GM21619 (cell line): ENCODE results near the gene ZNF358.
A peak's percentile ranks its signal among the peaks of the same experiment; 100 is the strongest.

Experiments used
- ATAC-seq: cut with Tn5 transposase; IDR thresholded peaks from one replicate; pipeline ENCODE4 v1.9.1; 2021; ENCODE audit not compliant: unreplicated experiment

ZNF358 gene

DNA sequence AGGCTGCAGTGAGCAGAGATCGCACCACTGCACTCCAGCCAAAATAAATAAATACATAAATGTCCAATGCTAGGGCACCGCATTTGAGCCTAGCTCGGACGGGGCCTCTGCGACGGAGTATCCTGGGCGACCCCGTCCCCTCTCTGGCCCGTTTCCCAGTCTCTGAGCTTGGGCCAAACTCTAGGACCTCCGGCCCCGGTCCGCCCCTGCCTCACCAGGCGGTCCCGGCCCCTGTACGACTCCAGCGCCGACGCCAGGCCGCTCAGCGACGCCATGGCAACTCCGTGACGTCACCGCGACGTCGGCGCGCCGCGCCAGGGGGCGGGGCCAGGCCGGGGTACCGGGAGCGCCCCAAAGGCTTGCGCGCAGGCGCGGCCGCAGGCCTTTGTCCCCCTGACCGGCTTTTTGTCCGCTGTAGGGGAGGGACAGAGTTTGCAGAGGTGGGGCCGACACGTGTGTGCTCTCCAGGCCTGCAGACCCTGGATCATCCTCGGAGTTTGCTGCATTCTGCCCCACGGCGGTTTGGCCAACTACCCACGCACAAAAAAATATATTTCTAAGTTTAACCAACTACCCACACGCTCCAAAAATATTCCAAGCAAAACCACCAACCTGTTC lies 27.1 kb upstream of the ZNF358 start, which contains the start of gene PEX11G:
Gene PEX11G (minus strand): TSS at position 300 of the 618 bp plus-strand sequence. CDS start 25 bp downstream, at position 275.
- ATAC-seq: peak; percentile 61

DNA sequence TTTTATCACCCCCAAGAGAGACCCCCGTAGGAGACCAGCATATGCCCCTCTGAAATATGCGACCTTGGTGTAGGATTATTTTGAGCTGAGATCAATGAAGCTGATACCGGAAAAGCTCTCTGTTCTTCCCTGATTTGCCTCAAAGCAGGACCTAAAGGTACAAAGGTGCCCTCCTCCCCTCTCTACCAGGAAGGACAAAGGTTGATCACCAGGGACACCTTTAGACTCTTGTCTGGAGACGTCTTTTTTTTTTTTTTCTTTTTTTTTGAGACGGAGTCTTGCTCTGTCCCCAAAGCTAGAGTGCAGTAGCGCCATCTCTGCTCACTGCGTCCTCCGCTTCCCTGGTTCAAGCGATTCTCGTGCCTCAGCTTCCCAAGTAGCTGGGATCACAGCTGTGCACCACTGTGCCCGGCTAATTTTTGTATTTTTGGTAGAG lies 26.3 kb upstream of the ZNF358 start:
- ATAC-seq: no peak

DNA sequence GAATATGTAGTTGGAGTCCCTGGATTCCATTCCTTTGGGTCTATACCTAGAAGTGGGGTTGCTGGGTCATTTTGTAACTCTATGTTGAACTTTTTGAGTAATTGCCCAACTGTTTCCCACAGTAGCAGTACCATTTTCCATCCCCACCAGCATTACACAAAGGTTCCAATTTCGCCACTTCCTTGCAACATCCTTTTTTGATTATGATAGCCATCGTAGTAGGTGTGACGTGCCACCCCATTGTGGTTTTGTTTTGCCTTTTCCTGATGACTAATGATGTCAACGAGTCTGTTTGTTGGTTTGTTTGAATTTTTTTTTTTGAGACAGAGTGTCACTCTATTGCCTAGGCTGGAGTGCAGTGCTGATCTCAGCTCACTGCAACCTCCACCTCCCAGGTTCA lies 23.8 kb upstream of the ZNF358 start:
- no peak for ATAC-seq

DNA sequence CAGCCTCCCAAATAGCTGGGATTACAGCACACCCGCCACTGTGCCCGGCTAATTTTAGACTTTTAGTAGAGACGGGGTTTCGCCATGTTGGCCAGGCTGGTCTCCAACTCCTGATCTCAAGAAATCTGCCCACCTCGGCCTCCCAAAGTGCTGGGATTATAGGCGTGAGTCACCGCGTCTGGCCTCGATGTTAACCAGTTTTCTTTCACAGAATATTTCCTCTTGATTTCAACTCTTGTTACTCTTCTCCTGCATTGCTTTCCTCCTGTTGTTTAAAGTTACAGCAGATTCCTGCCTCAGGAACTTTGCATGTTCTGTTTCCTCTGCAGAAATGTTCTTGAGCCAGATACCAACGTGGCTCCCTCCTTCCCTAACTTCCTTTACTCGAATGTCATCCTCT lies 23.3 kb upstream of the ZNF358 start:
- no peak for ATAC-seq

DNA sequence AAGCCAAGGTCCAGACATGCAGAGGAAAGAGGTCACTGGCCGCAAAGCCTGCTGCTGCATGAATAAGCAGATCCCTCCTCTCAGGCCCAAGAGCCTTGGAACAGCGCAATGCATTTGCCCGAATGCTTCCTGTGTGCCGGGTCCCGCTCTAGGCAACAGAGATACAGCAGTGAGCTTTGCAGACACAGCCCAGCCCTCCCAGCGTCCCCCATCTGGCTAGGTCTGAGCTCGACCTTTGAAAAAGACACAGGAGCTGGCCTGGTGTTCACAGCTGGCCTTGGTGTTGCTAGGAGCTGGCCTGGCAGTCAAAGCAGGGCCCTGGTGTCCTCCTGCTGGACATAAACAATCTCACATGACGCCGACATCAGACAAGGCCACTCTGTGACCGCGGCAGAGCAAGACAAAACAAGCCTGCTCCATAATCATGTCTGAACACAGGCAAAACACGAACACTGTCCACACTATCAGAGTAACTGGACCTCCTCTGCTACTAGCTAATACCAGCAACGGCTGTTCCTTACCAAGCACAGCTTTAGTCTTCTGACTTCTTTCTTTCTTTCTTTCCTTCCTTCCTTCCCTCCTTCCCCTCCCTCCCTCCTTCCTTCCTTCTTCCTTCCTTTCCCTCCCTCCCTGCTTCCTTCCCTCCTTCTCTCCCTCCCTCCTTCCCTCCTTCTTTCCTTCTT lies 21.3 kb upstream of the ZNF358 start:
- ATAC-seq: no peak

DNA sequence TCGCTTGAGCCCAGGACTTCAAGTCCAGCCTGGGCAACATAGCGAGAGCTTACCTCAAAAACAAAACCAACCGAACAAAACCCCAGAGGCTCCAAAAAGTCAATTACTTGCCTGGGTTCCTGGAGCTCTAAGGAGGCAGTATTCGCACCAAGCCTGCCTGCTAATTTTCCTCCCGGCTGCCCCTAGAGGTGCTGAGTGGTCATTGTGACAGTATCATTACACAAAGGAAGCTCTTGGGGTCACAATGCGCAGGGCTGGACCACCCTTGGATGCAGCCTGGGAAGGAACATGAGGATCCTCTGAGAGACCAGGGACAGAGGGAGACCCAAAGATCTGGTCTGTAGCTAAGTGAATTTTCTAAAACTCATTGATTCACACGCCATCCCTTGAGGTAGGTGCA lies 18.6 kb upstream of the ZNF358 start:
- ATAC-seq: no peak

DNA sequence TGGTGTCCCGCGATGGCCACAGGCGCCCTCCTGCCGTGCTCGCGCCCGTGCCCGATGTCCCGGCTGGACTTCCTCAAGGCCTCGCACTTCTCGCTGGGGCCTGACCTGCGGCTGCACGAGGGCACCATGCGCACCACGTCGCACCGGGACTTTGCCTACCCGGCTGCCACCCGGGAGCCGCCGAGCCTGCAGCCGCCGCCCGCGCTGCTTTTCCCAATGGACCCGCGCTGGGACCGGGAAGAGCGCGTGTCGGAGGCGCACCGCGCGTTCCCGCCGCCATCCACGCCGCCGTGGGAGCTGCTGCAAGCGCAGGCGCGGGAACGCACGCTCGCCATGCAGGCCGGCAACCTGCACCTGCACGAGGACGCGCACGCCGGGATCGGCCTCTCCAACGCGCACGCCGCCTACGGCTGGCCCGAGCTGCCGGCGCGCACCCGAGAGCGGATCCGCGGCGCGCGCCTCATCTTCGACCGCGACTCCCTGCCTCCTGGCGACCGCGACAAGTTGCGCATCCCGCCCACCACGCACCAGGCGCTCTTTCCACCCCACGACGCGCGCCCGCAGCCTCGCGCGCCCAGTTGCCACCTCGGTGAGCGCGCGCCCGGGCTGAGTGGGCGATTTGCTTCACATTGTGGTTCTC lies 15.0 kb upstream of the ZNF358 start:
- no peak for ATAC-seq

DNA sequence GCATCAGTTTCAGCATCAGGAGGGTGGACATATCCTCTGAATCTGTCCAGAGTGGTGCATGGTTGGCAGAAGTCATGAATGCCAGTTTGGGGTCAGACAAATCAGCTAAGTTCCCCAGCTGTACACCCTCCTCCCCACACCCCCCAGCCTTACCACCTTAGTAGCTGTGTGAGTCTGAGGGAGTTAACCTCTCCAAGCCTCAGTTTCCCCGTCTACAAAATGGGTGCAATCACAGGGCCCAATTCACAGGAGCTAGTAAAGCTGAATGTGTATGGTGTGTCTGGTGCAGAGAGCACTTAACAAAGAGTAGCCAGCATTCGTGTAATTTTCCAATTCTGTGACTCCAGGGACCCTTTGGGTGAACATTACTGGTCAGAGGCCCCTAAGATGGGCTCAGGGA lies 13.4 kb upstream of the ZNF358 start:
- no peak for ATAC-seq

DNA sequence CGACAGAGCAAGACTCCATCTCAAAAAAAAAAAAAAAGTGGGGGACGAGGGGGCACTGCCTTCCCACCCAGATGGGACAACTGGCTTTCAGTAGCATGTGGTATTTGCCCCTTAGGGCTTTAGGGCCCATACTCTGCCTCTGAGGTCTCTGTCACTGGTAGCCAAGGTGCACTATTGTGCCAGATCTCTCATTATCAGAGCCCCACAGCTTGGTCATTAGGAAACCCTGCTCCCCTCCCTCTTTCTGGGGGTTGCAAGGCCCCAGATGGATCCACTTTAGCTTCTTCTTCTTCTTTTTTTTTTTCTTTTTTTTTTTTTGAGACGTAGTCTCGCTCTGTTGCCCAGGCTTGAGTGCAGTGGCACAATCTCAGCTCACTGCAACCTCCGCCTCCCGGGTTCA lies 11.2 kb upstream of the ZNF358 start:
- no peak for ATAC-seq

DNA sequence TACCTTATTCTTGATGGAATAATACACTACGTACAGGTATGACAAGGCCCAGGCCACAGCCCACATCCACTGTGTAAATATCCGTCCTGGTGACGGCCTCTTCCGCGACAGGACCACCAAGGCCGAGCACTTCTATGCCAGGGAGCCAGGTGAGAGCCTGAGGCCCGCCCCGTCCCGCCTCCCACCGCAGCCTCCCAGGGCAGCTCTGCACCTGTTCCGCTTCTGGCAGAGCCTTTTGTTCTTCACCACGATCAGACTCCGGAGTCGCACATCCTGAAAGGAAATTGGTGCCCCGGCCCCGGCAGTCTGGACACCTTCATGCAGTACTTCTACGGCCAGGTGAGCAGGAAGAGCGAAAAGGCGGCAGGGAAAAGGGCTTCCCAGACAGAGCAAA lies 10.6 kb upstream of the ZNF358 start:
- ATAC-seq: no peak

DNA sequence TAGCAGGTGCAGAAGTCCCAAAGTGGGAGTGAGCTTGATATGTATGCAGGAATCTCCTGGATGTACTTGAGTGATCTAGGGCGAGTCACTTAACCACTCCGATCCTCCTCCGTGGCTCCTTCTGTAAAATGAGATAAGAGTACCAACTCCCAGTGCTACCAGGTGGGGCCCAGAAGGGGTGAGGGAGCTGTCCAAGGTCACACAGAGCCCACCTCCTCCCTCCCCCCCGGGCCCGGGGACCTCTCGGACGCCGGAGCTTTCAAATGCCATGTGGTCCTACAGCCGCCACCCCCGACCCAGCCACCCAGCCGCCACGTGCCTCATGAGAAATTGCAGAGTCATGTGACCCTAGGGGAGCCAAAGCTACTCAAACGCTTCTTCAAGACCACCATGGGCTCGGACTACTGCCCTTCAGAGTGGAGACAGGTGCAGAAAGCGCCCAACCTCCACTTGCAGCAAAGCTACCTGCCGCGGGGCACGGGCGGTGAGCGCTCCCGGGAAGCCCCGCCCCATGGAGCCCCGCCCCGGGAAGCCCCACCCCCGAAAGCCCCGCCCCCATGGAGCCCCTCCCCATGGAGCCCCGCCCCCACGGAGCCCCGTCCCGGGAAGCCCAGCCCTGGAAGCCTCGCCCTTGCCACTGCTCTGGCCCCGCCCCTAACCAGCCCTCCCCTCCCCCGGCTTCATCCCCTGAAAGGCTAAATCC lies 10.1 kb upstream of the ZNF358 start:
- no peak for ATAC-seq

DNA sequence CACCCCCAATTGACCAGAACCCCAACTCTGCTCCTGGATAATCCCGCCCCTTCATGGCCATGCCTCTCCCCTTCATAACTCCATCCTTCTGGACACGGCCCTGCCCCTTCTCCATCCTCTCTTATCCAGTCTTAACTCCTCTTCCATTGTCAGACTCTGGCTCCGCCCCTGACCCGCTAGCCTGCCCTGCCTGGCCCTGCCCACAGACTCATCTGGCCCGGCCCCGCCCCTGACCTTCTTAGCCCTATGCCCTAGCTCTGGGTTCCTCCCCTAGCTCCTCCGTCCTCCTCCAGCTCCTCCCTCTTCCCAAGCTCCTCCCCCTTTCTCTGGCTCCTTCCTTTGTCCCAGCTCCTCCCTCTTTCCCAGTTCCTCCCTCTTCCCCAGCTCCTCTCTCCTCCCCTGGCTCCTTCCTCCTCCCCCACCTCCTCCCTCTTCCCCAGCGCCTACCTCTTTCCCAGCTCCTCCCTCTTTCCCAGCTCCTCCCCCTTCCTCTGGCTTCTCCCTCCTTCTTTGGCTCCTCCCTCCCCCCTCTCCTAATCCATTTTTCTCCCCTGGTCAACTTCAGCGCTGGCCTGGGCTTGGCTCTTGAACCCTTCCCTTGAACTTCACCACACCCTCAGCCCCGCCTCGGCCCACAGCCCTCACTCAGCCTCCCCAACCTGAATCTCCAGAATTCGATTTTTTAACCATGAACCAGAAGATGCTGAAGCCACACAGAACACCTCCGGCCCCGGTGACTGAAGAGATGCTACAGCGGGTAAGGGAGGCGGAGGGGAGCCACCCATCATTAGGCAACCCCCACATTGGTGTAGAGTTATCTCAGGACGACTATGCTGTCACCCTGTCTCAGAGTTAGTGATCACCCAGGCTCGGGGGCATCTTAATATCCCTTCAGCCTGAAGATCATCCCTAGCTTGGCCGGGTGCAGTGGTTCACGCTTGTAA lies 9.2 kb upstream of the ZNF358 start:
- no peak for ATAC-seq

DNA sequence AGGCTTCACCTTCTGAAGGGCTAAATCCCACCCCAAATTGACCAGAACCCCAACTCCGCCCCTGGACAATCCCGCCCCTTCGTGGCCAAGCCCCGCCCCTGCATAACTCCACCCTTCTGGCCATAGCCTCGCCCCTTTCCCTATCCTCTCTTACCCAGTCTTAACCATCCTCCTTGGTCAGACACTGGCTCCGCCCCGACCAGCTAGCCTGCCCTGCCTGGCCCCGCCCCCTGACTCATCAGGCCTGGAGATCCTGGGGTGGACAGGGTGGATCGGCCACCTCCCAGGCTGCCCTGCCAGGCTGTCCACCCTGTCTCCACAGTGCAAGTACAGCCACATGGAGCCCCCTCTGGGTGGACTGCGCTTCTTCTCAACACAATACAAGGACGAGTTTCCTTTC lies 8.0 kb upstream of the ZNF358 start:
- ATAC-seq: no peak

DNA sequence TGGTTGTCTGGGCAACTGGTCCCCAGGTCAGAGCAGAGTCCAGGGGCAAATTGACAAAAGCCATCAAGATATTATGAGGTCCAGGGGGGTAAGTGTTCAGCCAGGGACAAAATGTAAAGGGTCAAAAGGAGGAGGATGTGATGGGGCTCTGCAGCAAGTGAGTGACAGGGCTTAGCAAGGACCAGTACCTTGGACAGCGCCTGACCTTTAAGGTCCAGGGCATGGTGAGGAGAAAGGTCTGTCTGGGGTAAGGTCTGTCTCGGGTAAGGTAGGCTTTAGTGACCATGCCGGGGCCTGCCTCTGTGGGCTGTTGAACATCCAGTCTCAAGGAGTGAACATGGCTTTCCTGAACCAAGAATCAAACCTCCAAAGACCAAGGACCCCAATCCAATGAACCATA lies 6.3 kb upstream of the ZNF358 start:
- no peak for ATAC-seq

DNA sequence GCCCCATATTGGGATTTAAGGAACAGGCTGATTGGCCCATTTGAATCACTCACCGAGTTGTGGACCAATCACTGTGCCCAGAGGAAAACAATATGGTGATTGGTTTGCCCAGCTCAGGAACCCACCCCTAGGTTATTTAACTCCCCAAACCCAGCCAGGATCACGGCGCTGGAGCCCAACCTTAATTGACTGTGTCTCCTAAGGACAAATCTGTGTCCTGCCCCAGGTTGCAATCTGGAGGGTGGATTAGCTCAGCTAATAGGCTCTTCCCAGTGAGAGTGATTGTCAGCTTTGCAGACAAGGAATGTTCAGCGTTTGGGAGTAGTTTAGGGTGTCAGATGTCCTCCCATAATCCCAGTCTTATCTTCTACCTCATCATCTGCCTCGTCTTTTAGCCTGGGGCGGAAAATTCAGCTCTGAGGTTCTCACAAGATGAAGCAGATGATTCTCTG lies 3.5 kb upstream of the ZNF358 start:
- no peak for ATAC-seq

DNA sequence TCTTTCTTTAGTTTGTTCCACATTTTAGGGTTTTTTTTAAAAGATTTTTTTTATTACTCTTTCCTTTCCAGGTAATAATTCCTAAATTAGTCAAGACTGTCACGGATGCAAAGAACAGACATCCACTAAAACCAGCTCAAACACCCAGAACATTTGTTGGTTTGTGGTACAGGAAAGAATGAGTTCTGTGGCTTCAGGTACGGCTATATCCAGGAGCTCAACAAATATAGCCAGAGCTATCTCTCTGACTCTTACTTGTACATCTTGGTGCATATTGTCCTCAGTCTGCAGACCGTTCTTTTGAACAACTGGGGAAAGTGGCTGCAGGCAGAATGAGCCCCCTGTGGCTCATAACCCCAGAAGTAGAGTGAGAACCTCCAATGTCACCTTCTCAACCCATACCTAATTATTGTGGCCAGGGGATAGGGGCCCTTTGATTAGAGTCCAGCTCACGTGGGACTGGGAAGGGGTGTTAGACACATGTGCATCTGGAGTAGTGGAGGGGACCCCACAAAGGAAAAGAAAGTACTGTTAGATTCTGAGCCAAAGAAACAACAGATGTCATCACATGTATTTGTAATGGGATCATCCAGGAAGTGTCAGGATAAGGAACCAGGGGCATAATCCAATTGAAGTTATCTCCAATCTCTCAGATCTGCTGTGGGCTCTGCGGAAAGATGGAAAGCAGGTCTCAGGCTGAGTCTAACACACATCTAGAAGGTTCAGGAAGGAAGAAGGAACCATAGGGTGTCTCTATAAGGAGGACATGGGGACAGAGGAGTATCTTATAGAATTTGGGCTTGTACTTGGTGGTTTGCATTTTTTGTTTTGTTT lies 1.9 kb upstream of the ZNF358 start:
- ATAC-seq: no peak

DNA sequence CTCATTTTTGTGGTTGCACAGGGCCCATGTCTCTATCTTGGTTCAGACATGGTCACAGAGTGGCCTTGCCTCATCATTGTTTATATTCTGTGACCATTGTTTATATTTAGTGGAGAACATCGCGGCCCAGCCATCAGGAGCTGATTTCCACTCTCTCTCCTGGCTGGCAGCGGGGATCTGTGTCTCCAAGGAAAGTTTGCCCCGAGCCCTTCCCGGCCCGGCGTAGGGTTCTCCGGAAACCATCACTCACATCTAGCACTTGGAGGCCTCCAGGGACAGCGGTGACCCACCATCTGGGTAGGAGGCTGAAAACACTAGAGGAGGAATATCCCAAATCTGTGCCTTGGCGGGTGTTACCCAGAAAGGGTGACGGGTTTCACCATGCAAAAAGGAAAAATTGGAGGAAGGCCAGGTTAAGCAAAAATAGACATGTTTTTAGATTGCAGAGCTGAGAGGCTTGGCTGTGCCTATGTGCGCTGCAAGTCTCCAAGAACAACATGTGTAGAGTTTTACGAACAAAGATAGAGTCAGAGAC lies 726 bp upstream of the ZNF358 start:
- no peak for ATAC-seq

DNA sequence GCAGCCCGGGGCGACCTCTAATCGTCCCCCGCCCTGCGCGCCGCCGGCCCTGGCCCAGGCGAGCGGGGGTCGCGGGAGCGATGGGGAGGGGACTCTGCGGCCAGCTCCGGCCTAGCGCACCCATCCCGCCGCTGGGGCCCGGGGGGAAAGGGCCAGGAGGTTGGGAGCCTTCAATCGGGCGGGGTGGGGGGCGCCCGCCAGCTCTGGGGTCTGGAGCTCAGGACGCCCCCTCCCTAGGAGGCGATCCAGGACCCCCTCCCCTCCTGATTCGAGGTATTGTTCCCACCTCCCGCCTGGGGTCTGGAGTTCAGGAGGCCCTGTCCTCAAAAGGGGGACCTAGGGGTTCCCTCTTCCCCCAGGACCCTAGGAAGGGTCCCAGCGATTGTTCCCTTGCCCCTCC lies 430 bp downstream of the ZNF358 start:
- no peak for ATAC-seq

DNA sequence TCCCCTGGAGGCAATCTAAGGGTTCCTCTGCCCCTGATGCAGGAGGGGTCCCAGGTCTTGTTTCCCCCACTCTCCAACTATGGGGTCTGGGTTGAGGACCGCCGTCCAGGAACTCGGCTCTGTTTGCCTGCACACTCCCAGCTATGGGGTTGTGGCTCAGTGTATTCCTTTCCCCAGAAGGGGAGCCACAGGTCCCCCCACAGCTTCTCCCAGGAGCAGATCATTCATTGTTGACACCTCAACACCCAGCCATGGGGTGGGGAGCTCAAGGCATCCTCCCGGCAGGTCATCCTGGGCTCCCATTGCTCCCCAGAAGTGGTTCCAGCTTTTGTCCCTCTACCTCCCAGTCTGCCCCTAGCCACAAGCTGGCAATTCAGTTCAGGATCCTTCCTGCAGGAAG lies 975 bp downstream of the ZNF358 start:
- ATAC-seq: no peak
